HG02571 (cell line): Measurements from ENCODE around the gene GPC2.
A peak's percentile ranks its signal among the peaks of the same experiment; 100 is the strongest.
"Not testable (repeated sequence)": the region's sequence is repeated elsewhere in the genome, so short reads cannot be mapped to it uniquely, and the experiment has no call there.

Experiments
- ATAC-seq: cut with Tn5 transposase; IDR thresholded peaks from one replicate; pipeline ENCODE4 v1.9.1; 2021; ENCODE audit warnings: mild to moderate bottlenecking, moderate library complexity; ENCODE audit not compliant: unreplicated experiment

The GPC2 gene, protein sequence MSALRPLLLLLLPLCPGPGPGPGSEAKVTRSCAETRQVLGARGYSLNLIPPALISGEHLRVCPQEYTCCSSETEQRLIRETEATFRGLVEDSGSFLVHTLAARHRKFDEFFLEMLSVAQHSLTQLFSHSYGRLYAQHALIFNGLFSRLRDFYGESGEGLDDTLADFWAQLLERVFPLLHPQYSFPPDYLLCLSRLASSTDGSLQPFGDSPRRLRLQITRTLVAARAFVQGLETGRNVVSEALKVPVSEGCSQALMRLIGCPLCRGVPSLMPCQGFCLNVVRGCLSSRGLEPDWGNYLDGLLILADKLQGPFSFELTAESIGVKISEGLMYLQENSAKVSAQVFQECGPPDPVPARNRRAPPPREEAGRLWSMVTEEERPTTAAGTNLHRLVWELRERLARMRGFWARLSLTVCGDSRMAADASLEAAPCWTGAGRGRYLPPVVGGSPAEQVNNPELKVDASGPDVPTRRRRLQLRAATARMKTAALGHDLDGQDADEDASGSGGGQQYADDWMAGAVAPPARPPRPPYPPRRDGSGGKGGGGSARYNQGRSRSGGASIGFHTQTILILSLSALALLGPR

DNA sequence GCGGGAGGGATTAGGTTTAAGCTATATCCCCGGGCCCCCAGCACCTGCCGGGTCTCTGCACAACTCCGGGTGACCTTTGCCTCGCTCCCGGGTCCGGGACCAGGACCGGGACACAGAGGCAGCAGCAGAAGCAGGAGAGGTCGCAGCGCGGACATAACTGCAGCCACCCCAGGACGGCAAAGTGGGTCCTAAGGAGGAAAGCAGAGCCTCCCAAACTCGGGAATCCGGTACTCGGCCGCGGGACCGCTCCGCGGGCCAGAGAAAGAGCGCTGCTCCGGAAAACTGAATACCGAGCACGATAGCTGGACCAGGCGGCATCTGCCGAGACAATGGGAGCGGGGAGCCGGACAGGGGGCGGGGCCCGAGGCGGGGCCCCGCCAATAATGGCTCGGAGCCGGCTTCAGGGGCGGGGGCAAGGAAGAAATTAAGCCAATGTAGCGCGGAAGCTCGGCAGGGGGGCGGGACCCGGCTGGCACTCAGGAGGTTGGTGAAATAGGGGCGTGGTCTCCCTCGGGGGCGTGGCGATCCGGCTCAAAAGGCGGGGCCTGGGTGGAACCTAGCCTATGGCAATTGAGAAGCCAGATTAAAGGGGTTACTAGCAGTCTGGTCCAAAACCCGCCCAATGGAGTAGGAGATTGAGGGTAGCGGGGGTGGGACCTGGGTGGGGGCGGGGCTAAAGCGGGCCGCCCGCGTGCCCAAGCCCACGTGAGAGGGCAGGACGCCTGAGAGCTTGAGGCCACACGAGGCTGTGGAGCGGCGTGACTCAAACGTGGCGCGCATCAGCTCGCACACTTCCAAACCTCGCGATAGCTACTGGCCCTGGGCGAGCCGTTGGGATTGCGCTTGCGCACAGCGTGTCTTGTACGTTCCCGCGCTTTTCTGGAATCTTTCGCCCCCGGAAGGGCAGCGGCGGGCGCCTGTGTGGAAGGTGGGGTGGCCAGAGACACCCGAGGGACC, at the start of gene GPC2, which contains the start of gene STAG3:
GPC2 (minus strand) TSS at position 337 of the 957 bp plus-strand sequence; CDS start at position 155, 182 bp downstream.
STAG3 (plus strand) TSS at position 874 of the 957 bp plus-strand sequence. CDS start 2,639 bp downstream, outside the sequence.
- ATAC-seq: peak; percentile 87

DNA sequence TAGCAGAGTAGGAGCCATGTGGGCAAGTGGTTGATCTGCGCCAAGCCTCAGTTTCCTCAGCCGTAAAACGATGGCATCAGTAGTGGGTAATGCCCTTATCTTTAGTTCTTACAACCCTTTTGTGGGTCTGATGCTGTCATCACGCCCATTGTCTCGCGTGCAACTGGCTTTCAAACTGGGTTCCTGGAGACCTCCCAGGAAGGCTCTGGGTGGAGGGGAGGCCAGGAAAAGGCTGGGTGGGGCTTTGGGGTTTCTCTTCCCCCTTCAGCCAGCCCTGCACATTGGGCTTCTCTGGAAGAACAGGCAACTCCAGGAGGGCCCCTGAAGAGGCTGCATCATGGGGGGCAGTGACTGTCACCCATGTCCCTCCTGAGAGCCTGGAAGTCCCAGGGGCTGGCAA, 47.7 kb upstream of the GPC2 start:
- ATAC-seq: not testable (repeated sequence)

DNA sequence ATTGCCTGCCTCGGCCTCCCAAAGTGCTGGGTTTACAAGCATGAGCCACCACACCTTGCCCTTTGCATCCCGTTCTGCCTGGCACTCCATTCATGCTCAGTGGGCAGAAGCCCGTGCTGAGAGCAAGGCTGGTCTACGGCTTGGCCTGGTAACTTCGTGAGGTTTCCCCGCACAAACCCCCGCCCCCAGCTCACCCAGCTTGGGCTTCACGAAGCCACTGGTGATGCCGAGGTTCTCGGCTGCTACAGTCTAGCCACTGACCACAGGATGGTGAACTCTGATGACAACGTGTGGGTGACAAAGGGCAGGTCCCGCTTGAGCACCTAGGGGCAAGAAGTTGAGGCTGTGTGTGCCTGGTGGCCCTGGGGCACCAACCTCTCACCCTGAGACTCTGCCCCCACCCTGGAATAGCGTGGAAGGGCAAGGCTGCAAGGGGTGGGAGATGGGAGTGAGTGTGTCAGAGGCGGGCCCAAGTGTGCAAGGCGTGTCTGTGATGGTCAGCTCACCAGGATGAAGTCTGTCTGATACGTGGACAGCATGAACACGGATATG, 46.3 kb upstream of the GPC2 start:
- ATAC-seq: not testable (repeated sequence)

DNA sequence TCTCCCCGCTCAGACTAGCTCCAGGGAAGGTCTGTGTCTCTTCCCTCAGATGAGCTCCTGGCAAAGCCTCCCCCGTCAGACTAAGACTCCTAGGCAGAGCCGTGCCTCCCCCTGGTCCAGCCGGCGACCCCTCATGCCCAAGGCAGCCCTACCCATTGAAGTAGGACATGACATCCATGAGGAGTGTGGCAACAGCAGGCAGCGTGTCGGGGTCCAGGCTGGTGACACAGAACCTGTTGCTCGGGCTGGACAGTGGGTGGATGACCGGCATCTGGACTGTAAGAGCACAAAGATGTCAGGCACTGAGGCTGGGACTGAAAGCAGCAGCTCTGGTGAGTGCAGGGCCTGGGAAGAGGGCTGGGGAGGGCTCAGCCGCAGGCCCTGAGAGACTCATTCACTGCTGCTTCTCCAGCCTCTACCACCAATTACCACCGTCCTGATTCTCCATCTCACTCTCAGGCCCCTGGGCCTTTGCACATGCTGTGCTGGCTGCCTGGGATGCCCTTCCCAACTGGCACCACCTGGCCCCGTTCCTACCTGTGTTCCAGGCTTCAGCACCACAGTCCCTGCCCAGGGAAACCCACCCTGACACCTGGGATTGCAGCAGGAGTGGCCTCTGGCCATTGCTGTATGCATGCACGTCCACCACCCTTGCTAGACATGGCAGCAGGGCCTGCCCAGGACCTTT, 45.4 kb upstream of the GPC2 start:
- ATAC-seq: no peak

DNA sequence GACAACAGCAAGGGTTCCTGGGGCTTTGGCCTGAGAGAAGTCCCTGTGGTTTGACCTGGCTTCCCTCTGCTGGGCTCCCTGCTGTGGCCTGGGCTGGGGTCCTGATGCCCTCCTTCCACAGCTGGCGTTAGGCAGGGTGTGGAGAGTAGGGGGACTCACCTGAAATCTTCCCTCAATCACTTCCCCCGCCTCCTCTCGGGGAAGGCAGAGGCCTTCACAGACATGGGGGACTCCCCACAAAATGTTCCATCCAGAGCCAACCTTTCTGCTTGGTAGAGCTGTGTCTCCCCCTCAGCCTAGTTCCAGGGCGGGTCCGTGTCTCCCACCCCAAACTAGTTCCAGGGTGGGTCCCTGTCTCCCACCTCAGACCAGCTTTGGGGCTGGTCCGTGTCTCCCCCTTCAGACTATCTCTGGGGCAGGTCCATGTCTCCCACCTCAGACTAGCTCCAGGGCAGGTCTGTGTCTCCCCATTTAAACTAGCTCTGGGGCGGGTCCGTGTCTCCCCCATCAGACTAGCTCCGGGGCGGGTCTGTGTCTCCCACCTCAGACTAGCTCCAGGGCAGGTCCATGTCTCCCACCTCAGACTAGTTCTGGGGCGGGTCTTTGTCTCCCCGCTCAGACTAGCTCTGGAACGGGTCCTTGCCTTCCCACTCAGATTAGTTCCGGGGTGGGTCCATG, 44.7 kb upstream of the GPC2 start:
- ATAC-seq: no peak

DNA sequence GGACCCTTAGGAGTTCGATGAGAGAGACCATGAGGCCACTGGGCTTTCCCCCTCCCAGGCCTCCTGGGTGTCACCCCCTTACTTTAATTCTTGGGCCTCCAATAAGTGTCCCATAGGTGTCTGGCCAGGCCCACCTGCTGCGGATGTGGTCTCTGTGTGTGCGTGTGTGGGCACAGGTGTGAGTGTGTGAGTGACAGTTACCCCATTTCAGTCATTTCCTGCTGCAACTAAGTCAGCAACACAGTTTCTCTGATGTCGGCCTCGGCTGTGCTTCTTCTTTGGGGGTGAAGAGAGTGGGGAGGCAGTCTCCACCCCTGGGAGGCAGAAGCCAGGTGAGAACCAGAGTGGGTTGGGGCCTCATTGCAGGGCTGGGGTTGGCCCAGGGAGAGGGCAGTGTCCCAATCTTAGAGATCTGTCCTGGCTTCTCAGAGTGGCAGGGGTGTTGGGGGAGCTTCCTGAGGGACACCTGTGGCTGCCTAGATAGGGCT, 44.1 kb upstream of the GPC2 start:
- peak; percentile 47 for ATAC-seq

DNA sequence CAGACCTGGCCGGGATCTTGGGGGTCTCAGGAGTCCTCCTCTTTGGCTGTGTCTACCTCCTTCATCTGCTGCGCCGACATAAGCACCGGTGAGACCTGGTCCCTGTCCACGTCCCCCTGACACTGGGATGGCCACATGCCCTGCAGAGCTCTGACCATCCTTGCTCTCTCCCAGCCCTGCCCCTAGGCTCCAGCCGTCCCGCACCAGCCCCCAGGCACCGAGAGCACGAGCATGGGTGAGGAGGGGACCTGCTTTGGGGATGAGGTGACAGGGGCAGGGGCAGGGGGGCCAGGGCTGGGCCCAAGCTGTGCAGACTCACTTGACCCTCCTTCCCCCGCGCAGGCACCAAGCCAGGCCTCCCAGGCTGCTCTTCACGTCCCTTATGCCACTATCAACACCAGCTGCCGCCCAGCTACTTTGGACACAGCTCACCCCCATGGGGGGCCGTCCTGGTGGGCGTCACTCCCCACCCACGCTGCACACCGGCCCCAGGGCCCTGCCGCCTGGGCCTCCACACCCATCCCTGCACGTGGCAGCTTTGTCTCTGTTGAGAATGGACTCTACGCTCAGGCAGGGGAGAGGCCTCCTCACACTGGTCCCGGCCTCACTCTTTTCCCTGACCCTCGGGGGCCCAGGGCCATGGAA, 43.5 kb upstream of the GPC2 start:
- no peak for ATAC-seq

DNA sequence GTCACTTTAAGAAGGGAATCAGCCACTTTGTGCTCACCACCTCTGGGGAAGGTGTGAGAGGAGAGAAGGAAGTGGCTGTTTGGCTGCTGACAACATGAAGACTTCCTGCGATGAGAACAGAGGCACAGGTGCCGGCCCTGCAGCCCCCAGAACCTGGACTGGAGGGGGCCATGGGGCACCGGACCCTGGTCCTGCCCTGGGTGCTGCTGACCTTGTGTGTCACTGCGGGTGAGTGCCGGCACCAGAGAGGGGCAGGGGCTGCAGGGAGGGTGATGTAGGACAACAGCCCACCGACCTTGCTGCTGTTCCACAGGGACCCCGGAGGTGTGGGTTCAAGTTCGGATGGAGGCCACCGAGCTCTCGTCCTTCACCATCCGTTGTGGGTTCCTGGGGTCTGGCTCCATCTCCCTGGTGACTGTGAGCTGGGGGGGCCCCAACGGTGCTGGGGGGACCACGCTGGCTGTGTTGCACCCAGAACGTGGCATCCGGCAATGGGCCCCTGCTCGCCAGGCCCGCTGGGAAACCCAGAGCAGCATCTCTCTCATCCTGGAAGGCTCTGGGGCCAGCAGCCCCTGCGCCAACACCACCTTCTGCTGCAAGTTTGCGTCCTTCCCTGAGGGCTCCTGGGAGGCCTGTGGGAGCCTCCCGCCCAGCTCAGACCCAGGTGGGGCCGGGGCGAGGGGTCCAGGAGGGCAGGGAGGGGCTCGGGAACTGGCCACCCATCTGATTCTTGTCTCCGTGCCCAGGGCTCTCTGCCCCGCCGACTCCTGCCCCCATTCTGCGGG, 42.8 kb upstream of the GPC2 start, which contains the start of gene PVRIG:
PVRIG (plus strand) TSS at position 149 of the 785 bp plus-strand sequence; CDS start at position 171, 22 bp downstream.
- ATAC-seq: not testable (repeated sequence)

DNA sequence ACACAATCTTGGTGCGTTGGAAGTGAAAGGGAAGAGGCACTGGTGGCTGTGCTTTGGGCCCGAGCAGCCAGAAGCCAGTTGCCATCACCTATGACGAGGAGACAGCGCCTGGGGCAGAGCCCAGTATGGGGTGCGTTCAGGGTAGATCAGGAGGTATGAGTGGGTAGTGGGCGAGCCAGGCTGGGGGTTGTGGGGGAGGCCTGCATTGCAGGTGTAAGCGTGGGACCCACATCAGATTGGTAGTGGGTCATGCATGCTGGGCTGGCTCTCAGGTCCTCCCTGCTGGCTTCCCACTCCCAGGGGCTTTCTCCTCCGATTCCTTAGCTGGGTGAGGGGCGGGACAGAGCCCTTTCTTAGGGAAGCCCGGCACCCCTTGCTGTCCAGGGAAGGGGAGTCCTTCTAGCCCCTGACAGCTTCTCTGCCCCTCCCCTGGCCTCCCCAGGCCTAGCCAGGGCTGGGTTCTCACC, 42.1 kb upstream of the GPC2 start:
- ATAC-seq: no peak

DNA sequence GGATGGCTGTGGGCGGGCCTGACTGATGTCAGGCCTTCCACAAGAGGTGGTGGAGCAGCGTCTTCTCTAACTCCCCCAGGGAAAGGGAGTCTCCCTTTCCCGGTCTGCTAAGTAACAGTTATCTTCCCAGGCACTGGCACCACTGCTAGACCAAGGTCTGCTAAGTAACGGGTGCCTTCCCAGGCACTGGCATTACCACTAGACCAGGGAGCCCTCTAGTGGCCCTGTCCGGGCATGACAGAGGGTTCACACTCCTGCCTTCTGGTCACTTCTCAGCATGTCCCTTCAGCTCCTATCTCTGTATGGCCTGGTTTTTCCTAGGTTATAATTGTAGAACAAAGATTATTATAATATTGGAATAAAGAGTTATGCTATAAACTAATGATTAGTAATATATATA, 40.8 kb upstream of the GPC2 start:
- ATAC-seq: not testable (repeated sequence)

DNA sequence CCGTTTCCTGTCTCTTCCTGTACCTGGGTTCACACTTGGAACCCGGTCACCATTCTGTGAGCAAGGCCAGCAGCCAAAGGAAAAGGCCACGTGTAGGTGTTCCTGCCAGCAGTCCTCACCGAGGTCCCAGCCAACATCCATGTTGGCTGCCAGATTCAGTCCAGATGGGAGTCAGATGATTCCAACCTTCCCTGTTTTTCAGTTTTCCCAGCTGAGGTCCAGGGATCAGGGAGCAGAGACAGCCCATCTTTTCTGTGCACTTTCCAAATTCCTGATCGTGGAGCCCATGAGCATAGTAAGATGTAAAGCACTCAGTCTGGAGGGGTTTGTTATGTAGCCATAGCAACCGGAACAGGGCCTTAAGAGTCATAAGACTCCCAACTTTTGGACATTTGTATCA, 38.7 kb upstream of the GPC2 start:
- no peak for ATAC-seq

DNA sequence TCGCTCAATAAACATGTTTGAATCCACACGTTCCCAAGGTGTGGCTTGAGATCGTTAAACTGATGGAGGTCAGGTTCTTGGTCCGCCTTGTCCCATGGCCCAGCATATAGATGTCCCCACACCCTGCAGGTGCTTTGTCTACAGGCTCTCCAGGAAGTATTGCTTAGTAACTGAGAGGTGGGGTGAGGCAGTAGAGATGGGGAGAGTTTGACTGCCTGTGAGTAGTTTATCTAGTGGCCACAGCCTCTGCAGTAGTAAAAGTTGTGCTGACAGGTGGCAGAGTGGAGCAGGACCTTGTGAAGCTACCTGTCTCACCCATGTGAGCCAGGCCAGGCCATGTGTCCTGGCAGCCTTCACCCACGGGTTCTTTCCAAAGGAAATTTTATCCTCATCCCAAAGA, 37.2 kb upstream of the GPC2 start:
- not testable (repeated sequence) for ATAC-seq

DNA sequence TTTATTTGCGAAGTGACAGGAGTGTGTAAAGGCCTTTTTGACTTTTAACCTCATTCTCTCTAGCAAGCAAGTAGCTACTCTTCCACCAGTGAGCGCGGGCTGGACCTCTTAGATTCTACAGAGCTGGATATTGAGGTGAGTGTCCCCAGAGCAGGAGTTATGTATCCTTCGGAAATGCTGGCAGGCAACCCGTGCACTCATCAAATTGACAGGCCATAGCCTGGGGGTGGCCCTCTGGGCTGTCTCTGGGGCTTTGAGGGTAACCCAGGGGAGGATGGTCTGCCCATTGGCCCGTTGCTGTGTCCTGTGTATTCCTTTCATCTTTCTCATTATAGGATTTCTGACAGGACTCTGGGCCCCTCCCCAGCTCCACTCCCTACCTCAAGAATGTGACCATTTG, 36.5 kb upstream of the GPC2 start:
- no peak for ATAC-seq

DNA sequence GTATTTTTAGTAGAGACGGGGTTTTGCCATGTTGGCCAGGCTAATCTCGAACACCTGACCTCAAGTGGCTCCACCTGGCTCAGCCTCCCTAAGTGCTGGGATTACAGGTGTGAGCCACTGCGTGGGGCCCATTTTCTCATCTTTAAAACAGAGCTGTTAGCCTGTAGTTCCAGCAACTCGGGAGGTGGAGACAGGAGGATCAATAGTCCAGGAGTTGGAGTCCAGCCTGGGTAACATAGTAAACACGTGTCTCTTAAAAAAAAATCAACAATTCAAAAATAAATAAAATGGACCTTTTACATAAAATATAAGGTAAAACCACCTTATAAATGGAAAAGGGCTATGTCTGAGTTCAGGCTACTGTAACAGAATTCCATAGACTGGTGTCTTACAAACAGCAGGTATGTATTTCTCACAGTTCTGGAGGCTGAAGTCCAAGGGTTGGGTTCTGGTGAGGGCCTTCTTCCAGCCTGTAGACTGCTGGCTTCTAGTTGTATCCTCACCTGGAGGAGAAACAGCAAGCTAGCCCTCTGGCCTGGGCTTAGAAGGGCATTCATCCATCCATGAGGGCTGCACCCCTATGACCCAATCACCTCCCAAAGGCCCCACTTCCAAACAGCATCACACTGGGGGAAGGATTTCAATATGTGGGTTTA, 35.6 kb upstream of the GPC2 start:
- ATAC-seq: no peak

DNA sequence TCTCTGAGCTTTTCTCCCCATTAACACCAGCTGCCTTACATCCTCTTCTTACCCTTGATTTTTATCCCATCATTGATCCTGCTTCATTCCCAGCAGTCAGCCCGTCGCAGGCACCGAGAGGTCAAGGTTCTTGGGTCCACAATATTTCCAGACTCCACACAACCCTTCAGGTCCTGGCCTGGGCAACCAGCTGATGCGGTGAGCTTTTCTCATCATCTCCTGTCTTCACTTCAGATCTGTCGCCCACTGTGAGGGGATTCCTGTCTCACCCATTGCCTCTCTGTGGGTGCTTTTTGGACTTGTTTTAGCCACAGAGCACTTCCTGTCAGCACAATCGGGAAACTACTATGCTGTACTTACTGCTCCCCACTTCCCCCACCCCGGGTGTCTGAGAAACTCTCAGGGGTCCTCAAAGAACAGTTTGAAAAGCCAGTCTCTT, 34.2 kb upstream of the GPC2 start:
- no peak for ATAC-seq

DNA sequence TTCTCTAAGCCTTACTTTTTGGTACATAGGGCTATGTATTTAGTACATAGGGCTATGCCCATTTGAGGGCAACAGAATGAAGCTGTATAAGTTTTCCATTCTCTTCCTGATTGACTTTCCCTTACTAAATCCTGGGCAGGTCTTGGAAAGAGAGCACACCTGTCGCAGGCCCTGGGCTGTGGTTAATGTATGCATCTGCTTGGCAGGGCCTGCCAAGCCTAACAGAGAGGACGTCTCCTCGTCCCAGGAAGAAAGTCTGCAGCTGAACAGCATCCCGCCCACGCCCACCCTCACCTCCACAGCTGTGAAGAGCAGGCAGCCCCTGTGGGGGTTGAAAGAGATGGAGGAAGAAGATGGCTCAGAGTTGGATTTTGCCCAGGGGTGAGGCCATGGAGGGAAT, 33.6 kb upstream of the GPC2 start:
- ATAC-seq: no peak

DNA sequence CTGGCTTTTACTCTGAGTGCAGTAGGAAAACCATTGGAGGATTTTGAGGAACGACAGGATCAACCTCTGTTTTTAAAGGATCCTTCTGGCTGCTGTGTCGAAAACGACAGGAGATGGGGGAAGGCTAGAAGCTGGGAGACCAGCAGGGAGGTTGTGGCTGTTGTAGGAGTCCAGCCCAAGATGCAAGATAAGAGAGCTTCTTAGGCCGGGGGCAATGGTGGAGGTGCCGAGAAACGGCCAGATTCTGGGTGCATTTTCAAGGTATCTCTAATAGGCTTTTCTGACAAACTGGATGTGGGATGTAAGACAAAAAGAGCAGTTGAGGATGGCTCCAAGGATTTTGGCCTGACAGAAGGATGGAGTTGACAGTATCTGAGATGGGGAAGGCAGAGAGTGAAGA, 32.3 kb upstream of the GPC2 start:
- no peak for ATAC-seq
